ENCODE data around the gene PRRT1.

Gene PRRT1

DNA sequence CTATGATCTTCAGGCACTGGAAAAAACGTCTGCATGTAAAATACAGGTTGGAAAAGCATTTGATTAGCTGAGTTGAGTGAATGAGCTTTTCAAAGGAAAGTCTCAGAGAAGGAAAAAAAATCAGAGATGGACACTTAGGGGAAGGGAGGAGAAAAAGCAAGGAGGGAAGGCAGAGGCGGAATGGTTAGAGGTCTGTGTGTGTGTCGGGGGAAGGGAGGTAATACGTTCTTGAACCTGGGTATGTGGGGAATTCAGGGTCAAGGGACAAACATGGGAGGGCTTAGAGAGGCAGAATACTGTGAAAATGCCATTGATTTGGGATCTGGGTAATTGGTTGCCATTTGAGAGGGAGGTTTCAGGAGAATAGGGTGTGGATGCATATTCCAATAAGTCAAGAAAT, 5.1 kb downstream of the PRRT1 start:
- TF ChIP-seq EGR1 (IDR thresholded peaks at IDR 0.05) (no peak), FOXM1 (IDR thresholded peaks at IDR 0.05; ENCODE audit: borderline replicate concordance, low read depth) (no peak), TEAD4 (IDR thresholded peaks at IDR 0.05) (no peak), TCF12 (IDR thresholded peaks at IDR 0.05; ENCODE audit: low read depth) (no peak), CEBPB (IDR thresholded peaks at IDR 0.05) (no peak), YY1 (IDR thresholded peaks at IDR 0.05; ENCODE audit: low read depth) (no peak), EP300 (IDR thresholded peaks at IDR 0.05; ENCODE audit: borderline replicate concordance) (no peak), RAD21 (IDR thresholded peaks at IDR 0.05; ENCODE audit: low read depth) (no peak), CREB1 (IDR thresholded peaks at IDR 0.05; ENCODE audit: low read depth) (no peak), NFIC (IDR thresholded peaks at IDR 0.05) (no peak), ZBTB7A (IDR thresholded peaks at IDR 0.05; ENCODE audit: low read depth) (no peak), TAF1 (IDR thresholded peaks at IDR 0.05; ENCODE audit: low read depth) (no peak)
- TF ChIP-seq, protein P1, sequence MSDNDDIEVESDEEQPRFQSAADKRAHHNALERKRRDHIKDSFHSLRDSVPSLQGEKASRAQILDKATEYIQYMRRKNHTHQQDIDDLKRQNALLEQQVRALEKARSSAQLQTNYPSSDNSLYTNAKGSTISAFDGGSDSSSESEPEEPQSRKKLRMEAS (IDR thresholded peaks at IDR 0.05), result no peak
- TF ChIP-seq, protein P2, sequence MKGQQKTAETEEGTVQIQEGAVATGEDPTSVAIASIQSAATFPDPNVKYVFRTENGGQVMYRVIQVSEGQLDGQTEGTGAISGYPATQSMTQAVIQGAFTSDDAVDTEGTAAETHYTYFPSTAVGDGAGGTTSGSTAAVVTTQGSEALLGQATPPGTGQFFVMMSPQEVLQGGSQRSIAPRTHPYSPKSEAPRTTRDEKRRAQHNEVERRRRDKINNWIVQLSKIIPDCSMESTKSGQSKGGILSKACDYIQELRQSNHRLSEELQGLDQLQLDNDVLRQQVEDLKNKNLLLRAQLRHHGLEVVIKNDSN (IDR thresholded peaks at IDR 0.05), result no peak
- TF ChIP-seq, protein P3, sequence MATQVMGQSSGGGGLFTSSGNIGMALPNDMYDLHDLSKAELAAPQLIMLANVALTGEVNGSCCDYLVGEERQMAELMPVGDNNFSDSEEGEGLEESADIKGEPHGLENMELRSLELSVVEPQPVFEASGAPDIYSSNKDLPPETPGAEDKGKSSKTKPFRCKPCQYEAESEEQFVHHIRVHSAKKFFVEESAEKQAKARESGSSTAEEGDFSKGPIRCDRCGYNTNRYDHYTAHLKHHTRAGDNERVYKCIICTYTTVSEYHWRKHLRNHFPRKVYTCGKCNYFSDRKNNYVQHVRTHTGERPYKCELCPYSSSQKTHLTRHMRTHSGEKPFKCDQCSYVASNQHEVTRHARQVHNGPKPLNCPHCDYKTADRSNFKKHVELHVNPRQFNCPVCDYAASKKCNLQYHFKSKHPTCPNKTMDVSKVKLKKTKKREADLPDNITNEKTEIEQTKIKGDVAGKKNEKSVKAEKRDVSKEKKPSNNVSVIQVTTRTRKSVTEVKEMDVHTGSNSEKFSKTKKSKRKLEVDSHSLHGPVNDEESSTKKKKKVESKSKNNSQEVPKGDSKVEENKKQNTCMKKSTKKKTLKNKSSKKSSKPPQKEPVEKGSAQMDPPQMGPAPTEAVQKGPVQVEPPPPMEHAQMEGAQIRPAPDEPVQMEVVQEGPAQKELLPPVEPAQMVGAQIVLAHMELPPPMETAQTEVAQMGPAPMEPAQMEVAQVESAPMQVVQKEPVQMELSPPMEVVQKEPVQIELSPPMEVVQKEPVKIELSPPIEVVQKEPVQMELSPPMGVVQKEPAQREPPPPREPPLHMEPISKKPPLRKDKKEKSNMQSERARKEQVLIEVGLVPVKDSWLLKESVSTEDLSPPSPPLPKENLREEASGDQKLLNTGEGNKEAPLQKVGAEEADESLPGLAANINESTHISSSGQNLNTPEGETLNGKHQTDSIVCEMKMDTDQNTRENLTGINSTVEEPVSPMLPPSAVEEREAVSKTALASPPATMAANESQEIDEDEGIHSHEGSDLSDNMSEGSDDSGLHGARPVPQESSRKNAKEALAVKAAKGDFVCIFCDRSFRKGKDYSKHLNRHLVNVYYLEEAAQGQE (IDR thresholded peaks at IDR 0.05; ENCODE audit: low read depth), result no peak

DNA sequence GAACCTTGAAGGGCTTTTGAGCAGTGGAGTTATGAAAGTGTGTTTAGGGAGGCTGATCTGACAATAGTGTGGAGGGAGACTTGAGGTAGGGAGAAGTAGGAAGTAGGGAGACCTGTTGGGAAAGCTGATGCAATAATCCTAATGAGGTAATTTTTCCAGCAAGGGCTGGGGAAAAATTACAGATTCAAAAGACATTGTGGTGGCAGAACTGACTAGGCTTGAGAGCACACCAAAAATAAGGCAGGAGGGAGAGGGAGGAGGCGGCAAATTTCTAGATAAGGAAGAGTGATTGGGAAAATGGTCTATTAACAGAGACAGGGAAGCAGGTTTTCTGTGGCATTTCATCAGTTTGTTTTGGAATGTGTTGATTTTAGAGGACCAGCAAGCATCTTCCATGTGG, 5.5 kb downstream of the PRRT1 start:
- TF ChIP-seq, protein P3 (IDR thresholded peaks at IDR 0.05; ENCODE audit: low read depth), result no peak
- no peak for TF ChIP-seq TAF1 (IDR thresholded peaks at IDR 0.05; ENCODE audit: low read depth)

DNA sequence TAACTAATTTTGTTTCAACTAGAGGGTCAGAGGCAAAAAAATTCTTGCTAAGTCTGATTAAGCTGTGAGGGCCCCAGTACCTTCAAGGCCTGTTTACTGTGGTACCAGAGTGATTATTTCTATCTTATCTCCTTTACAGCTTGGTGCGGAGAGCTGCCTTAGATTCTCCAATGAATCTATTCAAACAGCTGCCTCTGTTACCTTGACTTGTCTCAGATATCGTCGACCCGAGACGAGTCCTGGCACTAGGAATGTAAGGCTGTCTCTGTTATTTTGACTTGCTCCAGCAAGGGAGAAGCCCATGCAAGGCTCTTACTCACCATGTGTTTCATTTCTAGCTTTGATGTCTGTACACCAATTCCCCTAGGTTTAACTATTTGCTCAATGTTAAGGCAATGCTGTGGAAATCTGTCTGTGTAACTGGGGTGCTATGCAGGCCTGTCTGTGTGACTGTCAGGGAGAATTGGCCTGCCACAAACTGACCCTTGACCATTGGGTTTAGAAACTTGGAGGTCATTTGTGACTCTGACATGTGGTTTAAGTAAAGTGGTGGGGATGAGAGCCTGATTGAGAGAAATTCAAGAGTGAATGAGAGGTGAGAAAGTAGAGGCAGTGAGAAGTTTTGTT, 11.2 kb downstream of the PRRT1 start:
- no peak for TF ChIP-seq EGR1 (IDR thresholded peaks at IDR 0.05)
- no peak for TF ChIP-seq TCF12 (IDR thresholded peaks at IDR 0.05; ENCODE audit: low read depth)
- TF ChIP-seq TEAD4 (IDR thresholded peaks at IDR 0.05), result no peak
- TF ChIP-seq CEBPB (IDR thresholded peaks at IDR 0.05), result no peak
- TF ChIP-seq, protein P1 (IDR thresholded peaks at IDR 0.05), result no peak
- TF ChIP-seq EP300 (IDR thresholded peaks at IDR 0.05; ENCODE audit: borderline replicate concordance), result no peak
- no peak for TF ChIP-seq YY1 (IDR thresholded peaks at IDR 0.05; ENCODE audit: low read depth)
- no peak for TF ChIP-seq TAF1 (IDR thresholded peaks at IDR 0.05; ENCODE audit: low read depth)
- no peak for TF ChIP-seq RAD21 (IDR thresholded peaks at IDR 0.05; ENCODE audit: low read depth)
- TF ChIP-seq CREB1 (IDR thresholded peaks at IDR 0.05; ENCODE audit: low read depth), result no peak
- TF ChIP-seq FOXM1 (IDR thresholded peaks at IDR 0.05; ENCODE audit: borderline replicate concordance, low read depth), result no peak
- TF ChIP-seq, protein P3 (IDR thresholded peaks at IDR 0.05; ENCODE audit: low read depth), result no peak

DNA sequence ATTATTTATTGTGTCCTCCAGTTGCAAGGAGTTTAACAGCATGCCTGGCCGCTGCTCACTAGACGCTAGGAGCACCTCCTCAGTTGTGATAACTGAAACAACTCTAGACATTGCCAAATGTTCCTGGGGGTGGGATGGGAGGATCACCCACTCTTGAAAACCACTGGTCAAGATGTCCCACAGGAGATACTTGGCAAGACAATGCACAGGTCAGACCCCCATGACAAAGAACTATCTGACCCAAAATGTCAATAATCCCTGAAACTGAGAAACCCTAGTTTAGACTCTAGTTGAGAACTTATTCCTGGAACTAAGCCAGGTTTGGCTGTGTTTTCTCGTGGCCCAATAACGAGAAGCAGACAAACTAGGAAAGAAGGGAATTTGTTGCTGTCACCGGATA, 12.1 kb downstream of the PRRT1 start:
- TF ChIP-seq TEAD4 (IDR thresholded peaks at IDR 0.05) (no peak), NFIC (IDR thresholded peaks at IDR 0.05) (no peak), CREB1 (IDR thresholded peaks at IDR 0.05; ENCODE audit: low read depth) (no peak), CEBPB (IDR thresholded peaks at IDR 0.05) (no peak), YY1 (IDR thresholded peaks at IDR 0.05; ENCODE audit: low read depth) (no peak), EGR1 (IDR thresholded peaks at IDR 0.05) (no peak), RAD21 (IDR thresholded peaks at IDR 0.05; ENCODE audit: low read depth) (no peak), ZBTB7A (IDR thresholded peaks at IDR 0.05; ENCODE audit: low read depth) (no peak), TAF1 (IDR thresholded peaks at IDR 0.05; ENCODE audit: low read depth) (no peak)
- TF ChIP-seq, protein P1 (IDR thresholded peaks at IDR 0.05), result no peak
- TF ChIP-seq, protein P2 (IDR thresholded peaks at IDR 0.05), result no peak
